Measurements from ENCODE around the gene CARHSP1.

DNA sequence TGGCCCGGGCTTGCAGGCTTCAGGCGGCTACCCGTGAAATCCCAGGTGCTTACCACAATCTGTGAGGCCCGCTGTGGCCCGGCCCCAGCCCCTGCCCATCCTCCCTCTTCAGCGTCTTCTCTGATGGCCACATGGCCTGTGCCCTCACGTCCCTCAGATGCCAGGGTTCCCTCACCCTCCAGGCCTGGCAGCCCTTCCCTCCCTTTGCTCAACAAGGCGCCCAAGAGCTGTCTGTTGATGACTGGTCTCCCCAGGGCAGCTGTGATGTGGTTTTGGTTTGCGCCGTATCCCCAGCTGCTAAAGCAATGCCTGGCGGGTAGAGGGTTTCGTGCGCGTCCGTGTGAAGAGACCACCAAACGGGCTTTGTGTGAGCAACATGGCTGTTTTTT is 36.1 kb downstream of the CARHSP1 start:
- TF ChIP-seq POLR2A (IDR thresholded peaks at IDR 0.05; ENCODE audit: extremely low read depth, insufficient read length) = no peak
- TF ChIP-seq, protein P1, sequence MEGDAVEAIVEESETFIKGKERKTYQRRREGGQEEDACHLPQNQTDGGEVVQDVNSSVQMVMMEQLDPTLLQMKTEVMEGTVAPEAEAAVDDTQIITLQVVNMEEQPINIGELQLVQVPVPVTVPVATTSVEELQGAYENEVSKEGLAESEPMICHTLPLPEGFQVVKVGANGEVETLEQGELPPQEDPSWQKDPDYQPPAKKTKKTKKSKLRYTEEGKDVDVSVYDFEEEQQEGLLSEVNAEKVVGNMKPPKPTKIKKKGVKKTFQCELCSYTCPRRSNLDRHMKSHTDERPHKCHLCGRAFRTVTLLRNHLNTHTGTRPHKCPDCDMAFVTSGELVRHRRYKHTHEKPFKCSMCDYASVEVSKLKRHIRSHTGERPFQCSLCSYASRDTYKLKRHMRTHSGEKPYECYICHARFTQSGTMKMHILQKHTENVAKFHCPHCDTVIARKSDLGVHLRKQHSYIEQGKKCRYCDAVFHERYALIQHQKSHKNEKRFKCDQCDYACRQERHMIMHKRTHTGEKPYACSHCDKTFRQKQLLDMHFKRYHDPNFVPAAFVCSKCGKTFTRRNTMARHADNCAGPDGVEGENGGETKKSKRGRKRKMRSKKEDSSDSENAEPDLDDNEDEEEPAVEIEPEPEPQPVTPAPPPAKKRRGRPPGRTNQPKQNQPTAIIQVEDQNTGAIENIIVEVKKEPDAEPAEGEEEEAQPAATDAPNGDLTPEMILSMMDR (IDR thresholded peaks at IDR 0.05; ENCODE audit: low read depth, low read length) = no peak
